Epithelial cell of esophagus (primary cell): ENCODE data around the gene RBM45.
A peak's percentile ranks its signal among the peaks of the same experiment; 100 is the strongest.

Source experiments
- DNase-seq: peaks from one replicate; pipeline ENCODE4 v3.0.0; 2010; ENCODE audit warnings: low read depth
- H3K4me3 ChIP-seq: 2 replicates; pipeline ENCODE4 v1.5.1; 2011; ENCODE audit warnings: mild to moderate bottlenecking, low read length, control low read depth
- TF ChIP-seq, protein P1 (sequence below): IDR thresholded peaks from 2 replicates; pipeline ENCODE4 v1.5.1; 2011; ENCODE audit warnings: low read depth, mild to moderate bottlenecking, low read length, control low read depth, inconsistent platforms; ENCODE audit not compliant: insufficient read depth; ENCODE audit errors: missing control alignments

Gene RBM45

GRCh38 chr2:178109813-178110212 lies 2.4 kb upstream of the RBM45 start:
- no peak overlapping the region for H3K4me3 ChIP-seq
- peak; percentile 58 for DNase-seq
- TF ChIP-seq, protein P1, sequence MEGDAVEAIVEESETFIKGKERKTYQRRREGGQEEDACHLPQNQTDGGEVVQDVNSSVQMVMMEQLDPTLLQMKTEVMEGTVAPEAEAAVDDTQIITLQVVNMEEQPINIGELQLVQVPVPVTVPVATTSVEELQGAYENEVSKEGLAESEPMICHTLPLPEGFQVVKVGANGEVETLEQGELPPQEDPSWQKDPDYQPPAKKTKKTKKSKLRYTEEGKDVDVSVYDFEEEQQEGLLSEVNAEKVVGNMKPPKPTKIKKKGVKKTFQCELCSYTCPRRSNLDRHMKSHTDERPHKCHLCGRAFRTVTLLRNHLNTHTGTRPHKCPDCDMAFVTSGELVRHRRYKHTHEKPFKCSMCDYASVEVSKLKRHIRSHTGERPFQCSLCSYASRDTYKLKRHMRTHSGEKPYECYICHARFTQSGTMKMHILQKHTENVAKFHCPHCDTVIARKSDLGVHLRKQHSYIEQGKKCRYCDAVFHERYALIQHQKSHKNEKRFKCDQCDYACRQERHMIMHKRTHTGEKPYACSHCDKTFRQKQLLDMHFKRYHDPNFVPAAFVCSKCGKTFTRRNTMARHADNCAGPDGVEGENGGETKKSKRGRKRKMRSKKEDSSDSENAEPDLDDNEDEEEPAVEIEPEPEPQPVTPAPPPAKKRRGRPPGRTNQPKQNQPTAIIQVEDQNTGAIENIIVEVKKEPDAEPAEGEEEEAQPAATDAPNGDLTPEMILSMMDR, result peak; percentile 51

DNA sequence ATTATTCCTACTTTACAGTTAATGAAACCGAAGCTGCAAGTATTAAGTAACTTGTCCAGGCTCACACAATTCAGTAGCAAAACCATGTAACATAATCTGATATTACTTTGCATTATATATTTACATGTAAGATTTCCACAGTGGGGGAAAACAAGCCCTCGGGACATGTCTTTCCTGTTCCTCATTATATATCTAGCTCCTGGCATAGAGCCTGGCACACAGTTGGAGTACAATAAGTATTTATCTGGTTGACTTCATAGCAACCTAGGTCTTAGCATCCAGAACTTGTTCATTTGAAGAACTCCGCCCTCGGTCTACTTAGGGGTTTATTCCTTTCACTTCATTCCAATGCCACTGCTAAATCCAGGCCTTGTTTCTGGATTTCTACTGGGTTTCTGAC lies 1.6 kb upstream of the RBM45 start:
- DNase-seq, result no peak
- H3K4me3 ChIP-seq, result no peak overlapping the region
- TF ChIP-seq, protein P1, result no peak

- no peak for DNase-seq
- no peak overlapping the region for H3K4me3 ChIP-seq
- TF ChIP-seq, protein P1, result no peak
Observed at GRCh38 chr2:178111743-178112142, 494 bp upstream of the RBM45 start.

GRCh38 chr2:178114462-178114861 lies 2.2 kb downstream of the RBM45 start:
- no peak overlapping the region for H3K4me3 ChIP-seq
- TF ChIP-seq, protein P1, result no peak
- no peak for DNase-seq

GRCh38 chr2:178115271-178115670 lies 3.0 kb downstream of the RBM45 start:
- no peak for DNase-seq
- no peak overlapping the region for H3K4me3 ChIP-seq

DNA sequence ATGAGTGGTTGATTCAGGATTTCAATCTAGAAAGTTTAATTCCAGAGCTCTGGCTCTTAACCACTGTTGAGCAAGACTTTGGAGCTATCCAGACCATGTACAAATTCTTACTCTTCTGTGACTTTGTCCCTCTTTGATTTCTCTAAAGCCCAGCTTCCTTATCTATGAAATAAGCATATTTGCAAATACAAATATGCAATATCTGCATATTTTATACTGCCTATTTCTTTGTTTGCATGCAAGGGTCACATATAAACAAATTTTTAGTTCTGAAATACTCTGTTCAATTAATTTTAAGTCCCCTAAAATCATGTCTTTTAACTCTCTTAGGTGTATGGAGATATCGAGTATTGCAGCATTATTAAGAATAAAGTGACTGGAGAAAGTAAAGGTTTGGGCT lies 5.5 kb downstream of the RBM45 start:
- TF ChIP-seq, protein P1, result no peak
- no peak overlapping the region for H3K4me3 ChIP-seq
- DNase-seq, result no peak

More at GRCh38 chr2:178115271-178115670, 3.0 kb downstream of the RBM45 start:
- TF ChIP-seq, protein P1, result no peak

- no peak overlapping the region for H3K4me3 ChIP-seq
- no peak for DNase-seq
- TF ChIP-seq, protein P1, result no peak
Observed at GRCh38 chr2:178119179-178119922, 7.1 kb downstream of the RBM45 start.
